HG03575 (cell line): ENCODE data around the gene UTRN.

Source experiments
- ATAC-seq: cut with Tn5 transposase; IDR thresholded peaks from one replicate; pipeline ENCODE4 v1.9.1; 2021; ENCODE audit not compliant: unreplicated experiment, insufficient number of reproducible peaks, low FRiP score; ENCODE audit errors: extremely low read depth

Gene UTRN

DNA sequence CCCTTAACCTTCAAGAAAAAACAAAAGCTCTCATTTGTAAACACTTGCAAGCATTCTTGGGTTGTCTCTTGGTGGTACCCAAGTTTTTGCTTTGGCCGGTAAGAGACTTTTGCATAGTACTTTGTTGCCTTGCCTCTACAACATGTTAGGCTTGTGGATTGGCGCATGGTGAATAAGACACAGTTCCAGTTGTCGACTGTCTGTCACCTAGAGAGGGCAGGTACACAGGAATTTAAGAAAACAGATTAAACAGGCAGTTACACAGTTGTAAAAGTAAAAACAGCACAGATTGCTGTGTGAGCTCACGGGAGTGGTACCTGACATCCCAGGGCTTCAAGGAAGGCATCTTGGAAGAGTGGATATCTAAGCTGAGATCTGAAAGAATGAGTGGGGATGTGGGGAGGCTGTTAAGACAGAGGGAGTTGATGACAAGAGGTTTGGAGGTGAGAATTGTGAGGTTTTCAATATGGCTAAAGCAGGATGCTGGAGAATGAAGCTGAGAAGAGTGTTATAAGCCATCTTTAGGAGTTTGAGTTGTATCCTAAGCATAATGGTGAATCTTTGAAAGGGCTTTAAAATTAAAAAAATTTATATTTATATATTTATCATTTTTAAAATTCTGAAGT, 19.2 kb downstream of the UTRN start:
- no peak for ATAC-seq

- no peak for ATAC-seq
Measured at GRCh38 chr6:144305567-144305966, 20.4 kb downstream of the UTRN start.

DNA sequence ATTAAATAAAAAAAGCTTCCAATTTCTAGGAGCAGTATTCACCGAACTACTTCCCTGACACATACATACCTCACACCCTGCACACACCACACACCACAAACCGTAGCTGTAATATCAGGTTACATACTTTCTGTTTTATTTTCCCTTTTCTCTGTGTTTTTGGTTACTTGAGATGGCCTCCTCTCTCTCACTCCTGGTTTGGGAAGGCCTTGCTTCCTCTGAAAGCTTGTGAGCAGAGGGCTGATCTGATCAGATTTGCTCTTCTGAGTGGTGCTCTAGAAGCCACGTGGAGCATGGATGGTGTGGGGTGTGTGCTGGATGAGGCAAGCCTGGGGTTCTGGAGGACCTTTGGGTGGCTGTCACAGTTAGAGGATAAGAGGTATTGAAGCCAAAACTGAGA, 20.9 kb downstream of the UTRN start:
- ATAC-seq: peak; percentile 86

DNA sequence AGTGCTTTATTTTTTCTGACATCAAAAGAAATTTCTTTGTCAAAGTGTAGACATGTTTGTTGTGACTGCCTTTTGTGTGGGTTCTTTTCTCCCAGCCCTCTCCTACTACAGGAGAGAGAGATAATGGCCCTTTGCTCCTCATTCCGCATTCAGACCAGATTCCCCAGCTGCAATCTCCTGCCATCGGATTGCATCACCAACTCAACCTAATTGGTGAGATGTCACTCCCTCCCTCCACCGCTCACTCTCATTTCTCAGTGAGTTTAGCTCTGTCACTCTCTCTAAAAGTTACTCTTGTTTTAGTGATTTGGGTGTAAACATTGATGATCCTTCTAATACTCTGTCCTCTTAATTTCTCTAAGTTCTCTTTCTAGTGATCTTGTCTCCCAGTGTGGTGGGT, 22.7 kb downstream of the UTRN start:
- no peak for ATAC-seq

- no peak for ATAC-seq
Measured at GRCh38 chr6:144310765-144311164, 25.6 kb downstream of the UTRN start.

DNA sequence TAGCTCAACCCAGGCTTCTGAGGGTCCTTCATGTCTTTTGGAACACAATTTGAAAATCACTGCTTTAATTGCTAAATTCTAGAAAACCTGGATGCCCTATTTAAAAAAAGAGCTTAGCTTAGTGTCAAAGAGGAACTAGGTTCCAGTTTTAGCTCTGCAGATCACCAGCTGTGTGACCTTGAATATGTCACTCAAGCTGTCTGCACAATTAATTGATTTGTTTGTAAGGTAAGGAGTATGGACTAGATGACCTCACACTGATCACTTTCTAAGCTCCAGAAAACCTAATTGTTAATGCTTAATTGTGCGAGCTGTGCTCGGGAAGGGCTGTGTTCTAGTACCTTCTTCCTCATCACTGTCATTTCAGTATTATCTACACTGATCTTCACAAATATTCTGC, 26.2 kb downstream of the UTRN start:
- no peak for ATAC-seq

DNA sequence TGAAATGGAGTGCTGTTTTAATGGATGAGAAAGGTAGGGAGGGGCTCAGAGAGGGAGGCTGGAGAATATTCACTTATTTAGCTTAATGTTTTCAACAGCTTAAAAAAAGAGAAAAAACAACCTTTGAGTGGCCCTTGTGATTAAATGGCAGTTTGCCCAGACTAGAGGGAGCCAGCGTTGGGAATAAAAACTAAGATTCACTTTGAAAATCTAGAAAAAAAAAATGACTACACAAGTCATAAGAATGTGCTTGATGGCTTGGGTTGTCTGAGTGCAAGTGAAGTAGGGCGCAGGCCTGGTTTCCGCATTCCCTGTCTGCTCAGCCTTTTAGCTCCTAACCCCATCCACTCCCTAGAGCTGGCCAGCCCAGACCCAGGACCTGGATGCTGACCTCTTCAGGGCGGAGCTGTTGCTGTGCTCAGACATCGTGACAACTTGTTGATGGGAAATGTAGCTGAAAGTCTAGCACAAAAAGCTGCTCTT, 28.9 kb downstream of the UTRN start:
- ATAC-seq: no peak

DNA sequence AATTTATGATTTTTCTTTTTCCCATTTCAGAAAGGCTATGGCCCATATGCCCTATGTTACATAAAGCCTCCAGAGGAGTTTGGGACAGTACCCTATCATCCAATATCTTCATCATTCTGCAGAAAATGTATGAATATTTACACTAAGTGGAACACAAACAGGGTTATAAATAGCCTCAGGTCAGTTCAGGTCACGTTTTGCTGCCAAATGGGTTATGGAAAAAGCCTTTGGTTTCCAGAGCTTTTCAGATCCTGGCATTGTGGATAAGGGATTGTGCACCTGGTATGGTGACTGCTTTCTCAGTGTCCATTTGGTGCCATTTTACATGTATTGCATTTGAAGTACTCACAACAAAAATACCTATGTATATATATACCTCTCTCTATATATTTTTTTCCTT, 29.4 kb downstream of the UTRN start:
- no peak for ATAC-seq

GRCh38 chr6:144315226-144315980, 30.3 kb downstream of the UTRN start:
- no peak for ATAC-seq

DNA sequence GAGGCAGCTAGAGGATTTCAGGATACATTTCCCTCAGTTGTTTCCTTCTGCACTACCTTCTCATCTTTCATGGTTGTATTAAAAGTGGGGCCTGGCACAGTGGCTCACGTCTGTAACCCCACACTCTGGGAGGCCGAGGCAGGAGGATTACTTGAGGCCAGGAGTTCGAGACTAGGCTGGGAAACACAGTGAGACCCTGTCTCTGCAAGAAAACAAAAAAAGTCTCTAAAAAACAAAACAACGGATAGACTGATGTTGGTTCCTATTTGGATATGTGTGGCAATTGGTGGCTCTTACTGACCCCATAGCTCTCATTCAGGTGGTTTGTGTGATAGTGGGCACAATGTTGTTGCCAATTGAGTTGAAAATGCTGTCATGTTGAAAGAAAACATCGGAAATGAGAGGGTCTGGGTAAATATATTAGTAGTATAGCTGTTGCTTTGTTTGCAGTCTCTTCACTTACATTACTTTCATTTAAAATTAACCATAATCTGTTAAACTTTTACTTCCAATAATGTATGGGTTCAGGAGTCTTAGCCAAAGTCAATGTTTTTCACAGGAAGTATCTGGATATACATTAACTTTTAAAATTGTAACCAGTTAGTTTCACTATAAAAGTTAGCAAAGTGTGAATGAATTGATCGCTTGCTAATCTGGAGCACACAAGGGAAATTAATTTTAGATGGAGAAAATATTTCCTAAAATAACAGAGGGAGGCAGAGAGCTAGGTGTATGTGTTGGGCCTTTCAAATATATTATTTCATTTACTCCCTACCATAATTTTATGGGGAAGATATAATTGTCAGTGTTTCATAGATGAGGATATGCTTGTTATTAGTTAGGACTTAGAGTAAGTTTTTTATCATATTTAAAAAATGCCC, 31.1 kb downstream of the UTRN start:
- ATAC-seq: no peak

DNA sequence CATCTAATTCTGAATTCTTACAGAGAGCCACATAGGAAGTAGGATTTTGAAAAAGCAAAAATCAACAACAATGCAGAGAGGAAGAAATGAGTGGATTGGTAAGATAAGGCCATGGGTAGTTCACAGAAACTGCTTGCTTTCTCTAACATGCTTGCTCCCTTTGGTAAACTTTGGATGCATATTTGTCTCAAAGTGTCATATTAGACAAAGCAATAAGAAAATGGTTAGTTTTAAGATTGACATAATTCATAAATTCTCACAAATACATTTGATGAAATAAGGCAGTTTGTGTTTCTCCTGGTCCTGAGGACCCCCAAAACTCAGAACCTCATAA, 31.7 kb downstream of the UTRN start:
- no peak for ATAC-seq

- no peak for ATAC-seq
Measured at GRCh38 chr6:144317736-144318135, 32.6 kb downstream of the UTRN start.

DNA sequence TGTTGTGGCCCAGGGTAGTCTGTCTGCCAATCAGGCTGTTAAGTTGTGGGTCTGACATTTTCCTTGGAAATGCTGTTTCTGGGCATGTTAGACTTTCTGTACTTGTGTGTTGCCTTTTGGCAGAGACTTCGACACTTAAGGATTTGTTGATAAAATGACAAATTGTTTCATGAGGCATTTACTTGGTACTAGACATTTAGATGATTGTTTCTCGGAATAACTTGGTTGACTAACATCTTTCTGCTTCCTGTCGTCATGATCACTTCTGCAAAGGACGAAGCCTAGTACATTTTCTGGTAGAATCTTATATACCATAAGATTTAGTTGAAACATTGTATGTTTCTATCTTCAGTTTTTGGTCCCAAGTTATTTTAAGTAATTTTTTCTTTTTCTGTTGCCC, 34.1 kb downstream of the UTRN start:
- no peak for ATAC-seq

- ATAC-seq: no peak
Measured at GRCh38 chr6:144320741-144321140, 35.6 kb downstream of the UTRN start.

- ATAC-seq: no peak
Measured at GRCh38 chr6:144321839-144322591, 36.9 kb downstream of the UTRN start.

DNA sequence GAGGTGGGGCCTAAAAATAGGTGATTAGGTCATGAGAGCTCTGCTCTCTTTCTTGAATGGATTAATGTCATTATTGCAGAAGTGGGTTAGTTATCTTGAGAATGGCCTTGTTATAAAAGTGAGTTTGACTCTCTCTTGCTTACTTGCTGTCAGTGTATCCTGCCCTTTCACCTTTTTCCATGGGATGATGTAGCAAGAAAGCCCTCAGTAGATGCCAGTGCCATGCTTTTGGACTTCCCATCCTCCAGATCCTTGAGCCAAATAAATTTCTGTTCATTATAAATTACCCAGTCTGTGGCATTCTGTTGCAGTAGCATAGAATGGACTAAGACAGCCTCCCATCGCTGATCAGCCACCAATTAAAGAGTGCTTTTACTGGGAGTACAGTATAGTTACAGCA, 40.1 kb downstream of the UTRN start:
- ATAC-seq: no peak

GRCh38 chr6:144326393-144326792, 41.3 kb downstream of the UTRN start:
- ATAC-seq: no peak

DNA sequence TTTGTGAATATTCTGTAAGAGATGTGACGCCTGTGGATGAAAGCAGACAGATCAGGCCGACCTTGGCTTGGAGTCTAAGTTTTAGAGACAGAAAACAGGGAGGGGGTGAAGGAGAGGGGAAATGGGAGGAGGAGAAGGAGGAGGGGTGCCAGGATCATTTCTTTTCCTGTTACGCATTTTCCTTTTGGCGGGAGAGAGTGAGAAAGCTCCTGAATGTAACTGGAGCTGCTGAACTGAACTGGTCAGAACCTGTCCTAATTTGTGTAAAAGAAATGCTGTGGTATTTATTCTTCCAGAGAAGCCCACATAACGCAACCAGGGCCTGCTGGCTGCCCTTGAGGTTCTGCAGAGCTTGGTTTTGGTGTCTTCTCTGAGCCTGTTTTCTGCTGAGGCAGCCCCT, 41.9 kb downstream of the UTRN start:
- no peak for ATAC-seq
